HG02852 (cell line): Measurements from ENCODE around the gene SIGLEC1.

ENCODE experiments used
- ATAC-seq: cut with Tn5 transposase; IDR thresholded peaks from one replicate; pipeline ENCODE4 v1.9.1; 2021; ENCODE audit warnings: mild to moderate bottlenecking, moderate library complexity; ENCODE audit not compliant: unreplicated experiment

The SIGLEC1 gene

DNA sequence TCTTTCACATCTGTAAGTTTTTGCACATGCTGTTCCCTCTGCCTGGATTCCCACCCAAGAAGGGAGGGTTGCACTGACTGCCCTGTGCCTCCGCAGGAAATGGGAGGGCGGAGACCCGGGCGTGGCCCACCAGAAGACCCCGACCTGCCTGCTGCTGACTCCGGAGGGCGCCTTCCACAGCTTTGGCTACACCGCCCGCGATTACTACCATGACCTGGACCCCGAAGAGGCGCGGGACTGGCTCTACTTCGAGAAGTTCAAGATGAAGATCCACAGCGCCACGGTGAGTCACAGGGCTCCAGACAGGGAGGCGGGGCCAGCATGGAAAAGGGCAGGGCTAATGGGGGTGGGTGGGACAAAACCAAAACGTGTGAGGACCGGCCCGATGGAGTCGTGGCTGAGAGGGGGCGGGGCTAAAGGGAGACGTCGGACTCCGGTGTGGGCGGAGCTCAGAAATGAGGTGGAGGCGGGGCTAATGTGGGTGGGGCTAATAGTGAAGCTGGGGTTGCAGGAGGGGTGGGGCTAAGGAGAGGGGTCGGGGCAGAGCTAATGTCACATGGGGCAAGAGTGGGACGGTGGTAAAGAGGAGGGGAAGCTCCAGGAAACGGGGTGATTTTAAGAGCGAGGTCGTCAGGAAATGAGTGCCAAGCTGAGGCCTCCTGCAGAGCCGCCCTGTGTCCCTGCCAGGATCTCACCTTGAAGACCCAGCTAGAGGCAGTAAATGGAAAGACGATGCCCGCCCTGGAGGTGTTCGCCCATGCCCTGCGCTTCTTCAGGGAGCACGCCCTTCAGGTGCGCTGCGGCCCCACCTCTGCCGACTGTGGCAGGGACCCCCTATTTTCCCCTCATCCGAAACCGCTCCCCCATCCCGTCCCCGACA lies 32.6 kb upstream of the SIGLEC1 start:
- no peak for ATAC-seq

DNA sequence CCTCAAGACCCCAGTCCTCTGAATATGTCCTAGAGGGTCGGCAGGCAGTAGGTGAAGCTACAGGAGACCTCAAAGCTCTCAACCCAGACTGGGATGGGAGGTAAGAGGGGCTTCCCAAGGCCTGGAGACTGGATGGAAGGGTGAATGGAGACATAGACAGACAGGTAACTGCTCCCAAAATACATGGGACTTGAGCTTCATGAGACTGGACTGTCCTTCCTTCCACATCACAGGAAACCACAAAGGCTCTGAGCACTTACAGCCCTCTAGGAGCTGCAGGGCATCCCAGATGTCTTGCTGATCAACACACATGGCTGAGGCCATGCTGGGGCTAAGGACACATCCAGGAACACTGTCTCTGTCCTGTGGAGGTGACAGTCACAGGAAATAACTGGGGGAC lies 31.6 kb upstream of the SIGLEC1 start:
- no peak for ATAC-seq

DNA sequence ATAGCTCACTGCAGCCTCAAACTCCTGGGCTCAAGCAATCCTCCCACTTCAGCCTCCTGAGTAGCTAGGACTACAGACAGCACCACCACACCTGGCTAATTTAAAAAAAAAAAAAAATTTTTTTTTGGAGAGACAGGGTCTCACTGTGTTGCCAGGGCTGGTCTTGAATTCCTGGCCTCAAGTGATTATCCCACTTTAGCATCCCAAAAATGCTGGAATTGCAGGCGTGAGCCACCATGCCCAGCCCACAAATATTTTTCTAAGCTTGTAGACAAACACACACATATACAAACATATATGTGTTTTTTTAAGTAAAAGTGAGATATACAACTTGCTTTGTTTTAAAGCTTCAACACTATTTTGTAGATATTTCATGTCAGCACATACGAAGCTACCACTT lies 30.9 kb upstream of the SIGLEC1 start:
- no peak for ATAC-seq

DNA sequence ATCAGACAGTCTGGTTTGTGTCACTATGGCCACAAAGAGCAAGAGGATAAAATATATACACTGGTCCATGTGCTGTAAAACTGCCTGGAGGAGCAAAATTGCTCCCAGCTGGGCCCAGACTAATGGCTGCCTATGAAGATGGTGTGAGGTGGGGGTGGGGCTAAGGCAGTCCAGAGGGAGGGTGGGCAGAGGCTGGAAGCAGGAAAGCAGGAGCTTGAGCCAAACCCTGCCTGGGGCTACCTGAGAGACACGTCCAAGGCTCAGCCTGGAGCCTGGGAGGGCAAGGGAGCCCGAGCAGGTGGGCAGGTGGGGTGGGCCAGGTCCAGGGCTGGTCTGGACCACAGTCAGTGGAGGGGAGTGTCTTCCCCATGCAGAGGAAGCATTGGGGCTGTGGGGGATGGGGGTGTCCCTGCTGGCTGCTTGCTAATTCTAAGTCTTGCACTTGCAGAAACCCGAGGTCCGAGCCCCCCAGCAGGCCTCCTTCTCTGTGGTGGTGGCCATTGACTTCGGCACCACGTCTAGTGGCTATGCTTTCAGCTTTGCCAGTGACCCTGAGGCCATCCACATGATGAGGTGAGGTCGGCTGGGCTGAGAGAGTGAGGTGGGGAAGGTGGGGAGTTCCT lies 29.5 kb upstream of the SIGLEC1 start:
- no peak for ATAC-seq

DNA sequence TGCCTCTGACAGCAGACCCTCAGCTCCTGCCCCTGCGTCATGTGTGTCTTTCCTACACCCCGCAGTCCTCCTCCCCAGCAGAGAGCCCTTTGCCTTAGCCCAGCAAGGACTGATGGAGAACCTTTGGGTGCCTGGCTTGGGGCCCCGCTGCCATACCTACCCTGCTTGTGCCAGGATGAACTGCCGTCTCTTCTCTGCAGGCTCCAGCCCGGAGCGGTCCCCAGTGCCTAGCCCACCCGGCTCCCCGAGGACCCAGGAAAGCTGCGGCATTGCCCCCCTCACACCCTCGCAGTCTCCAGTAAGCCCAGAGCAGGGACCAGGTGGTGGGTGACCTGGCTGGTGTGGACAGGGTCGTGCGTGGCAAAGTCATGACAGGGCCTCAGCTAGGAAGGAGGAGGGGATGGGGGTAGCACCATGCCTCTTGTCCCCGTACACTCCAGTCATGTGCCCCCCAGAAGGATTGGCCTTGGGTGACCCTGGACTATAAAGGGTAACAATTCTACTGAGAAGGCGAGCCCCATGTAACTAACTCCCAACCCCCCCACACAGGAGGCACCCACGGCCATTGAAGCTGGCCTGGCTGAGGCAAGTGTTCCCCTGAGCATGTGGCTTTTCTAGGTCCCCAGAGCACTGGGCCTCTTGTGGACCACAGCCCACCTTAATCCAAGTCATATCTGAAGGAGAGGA lies 28.4 kb upstream of the SIGLEC1 start:
- no peak for ATAC-seq

DNA sequence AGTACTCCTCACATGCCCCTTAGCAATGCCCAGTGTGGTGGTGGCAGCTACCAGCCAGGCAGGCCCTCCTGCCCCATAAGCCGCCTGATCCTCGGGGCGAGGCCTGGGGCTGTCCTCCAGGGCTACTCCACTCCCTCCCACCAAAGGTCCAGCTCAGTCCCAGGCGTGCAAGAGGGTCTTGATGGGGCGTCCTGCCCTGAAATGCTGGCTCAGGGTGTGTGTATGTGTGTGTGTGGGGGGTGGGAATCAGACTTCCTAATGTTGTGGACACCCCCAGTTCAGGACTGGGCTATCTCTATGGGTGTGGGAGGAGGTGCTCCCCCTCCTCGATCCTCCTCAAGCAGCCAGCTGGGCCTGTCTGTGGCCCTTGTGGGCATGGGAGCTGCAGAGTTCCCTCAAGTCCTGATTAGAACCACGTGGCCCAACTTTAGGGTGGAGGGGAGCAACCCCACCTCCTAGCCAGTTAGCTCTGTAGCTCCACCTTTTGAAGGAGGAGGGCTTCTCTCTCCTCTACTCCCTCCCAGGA lies 27.6 kb upstream of the SIGLEC1 start:
- ATAC-seq: no peak

DNA sequence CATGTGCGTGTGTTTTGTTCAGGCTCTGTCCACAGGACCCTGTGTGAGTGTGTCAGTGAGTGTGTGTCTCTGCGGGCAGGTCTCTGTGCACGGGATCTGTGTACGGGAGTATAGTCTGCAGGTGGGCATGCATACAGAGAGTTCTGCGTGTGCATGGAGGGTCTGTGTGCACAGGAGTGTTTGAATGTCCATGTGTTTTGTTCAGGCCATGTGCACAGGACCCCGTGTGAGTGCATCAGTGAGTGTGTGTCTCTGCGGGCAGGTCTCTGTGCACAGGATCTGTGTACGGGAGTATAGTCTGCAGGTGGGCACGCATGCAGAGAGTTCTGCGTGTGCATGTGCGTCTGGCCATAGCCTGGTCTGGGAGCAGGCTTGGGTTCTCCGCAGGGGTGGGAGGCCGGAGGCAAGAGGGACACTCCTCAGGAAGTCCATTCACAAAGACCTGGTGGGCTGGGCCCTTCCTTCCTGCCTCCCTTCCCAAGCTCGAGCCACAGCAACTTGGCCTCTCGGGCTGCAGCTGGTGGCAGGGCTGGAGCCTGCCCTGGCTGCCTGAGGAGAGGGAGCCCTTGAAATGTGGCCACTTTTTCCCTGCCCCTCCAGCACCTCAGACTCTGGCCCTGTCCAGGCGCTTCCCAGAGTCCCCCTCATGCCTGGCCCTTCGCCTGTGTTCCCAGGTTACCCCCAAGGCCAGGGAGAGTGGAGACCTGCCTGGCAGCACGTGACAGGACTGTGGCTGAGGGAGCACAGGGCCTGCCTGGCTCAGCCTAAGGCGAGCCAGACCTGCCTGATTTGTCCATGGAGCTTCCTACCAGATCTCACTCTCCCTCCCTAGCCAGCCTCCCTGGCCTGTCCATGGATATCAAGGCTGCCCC lies 26.9 kb upstream of the SIGLEC1 start:
- ATAC-seq: no peak

DNA sequence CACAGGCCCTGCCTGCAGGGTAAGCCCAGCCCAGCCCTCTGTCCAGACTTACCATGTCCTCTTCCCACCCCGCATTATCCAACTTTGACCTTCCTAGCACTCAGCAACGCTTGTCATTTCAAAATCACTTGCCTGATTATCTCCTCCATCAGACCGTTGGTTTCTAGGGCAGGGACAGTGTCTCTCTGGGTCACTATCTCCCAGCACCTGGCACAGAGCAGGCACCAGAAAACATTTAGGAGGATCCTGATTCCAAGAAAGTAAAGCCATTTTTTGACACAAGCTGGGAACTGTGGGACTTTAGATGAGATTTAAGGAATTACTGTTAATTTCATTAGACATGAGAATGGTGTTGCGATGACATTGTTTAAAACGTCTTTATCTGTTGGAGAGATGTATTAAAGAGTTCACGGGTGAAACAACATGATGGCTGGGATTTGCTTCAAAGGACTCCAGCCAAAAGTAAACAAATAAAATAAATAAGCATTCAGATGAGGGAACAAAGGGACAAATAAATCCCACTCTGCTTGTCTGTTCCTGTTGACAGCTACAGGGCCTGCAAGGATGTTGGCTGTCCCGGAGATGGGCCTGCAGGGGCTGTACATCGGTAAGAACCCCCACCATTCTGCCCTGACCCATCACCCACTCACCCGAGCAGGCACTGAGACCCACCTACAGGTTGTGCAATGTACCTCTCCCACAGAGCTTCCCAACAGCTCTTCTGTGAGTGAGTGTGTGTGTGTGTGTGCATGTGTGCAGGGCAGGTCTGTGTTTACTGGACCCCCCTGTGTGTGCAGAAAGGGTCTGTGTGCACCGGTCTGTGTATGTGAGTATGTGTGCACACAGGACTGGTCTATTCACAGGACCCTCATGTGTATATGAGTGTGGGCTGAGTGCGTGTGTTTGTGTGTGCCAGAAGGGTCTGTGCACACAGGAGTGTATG lies 26.0 kb upstream of the SIGLEC1 start:
- no peak for ATAC-seq

DNA sequence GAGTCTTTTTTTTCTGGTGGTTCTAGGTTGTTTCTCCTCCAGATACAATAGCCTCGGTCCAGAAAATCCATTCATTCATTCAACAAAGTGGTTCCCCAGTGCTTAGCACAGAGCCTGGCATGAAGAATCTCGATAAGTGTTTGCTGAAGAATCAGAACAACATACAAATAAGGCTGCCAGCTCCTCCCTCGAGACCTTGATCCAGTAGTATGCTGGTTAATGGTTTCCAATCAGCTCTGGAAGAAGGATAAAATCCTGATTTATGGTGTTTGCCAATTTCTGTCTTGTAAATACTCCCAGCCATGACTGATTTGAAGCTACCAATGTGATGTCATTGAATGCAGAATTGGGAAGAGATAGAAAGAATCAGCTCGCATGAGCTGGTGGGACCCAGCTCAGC lies 23.4 kb upstream of the SIGLEC1 start:
- no peak for ATAC-seq

DNA sequence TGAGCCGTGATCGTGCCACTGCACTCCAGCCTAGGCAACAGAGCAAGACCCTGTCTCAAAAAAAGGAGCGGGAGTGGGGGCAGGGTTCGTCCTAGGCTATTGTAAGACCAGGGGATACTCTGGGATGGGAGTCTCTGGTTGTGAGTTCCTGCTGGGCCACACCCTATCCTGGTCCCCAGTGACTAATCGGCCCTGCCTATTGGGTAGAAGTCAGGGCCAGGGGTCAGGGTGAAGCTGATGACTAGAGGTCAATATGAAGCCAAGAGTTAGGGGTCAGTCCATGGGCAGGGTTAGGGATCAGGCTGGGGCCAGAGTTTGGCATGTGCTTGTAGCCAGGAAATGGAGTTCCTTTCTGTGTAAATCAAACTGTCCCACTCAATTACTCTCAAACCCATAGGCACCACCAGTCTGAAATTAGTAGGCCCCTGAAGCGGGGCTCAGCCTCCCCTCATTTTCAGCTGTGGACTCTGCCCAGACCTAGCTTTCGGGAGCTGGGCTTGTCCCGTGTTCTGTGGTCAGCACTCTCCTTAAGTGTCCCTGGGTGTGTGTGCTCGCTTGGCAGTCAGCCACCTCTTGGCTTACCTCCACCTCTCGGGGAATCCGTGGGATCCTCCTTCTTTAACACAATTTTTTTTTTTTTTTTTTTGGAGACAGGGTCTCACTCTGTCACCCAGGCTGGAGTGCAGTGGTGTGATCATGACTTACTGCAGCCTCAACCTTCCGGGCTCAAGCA lies 21.9 kb upstream of the SIGLEC1 start:
- ATAC-seq: no peak

DNA sequence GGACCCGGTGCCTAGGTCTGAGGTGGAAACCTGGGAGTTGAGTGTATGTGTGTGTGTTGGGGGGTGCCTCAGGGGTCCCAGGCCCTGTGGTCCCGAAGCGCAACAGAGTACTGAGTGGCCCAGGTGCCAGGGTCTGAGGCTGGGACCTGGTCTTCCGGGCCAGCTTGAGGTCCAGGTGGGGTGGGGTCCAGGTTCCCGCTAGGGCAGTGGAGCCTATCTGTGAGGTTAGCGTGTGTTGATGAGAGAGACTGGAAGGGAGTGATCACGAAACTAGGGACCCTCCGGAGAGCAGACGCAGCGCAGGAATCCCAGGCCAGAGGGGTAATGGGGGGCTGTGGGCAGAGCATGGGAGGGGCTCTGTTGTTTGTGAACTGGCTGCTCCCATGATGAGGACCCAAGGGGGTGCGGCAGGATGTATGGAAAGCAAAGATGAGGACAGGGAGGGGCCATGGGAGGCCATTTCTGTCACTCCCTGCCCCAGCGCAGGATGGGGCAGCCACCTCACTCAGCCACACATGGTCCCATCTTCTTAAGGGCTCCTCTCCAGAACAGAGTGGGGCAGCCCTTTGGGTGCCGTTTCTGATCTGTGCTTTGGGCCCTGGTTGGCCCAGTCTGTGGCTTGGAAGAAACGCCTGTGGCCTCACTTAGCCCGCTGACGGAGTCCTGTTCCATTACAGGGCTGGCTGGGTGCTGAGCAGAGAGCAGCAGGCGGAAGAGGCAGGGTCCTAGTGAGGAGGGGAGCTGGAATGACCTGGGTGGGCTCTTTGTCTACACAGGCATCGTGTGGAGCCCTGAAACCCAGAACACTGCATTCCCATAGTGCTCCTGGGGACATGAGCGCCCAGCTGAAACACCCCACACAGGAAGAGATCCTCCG lies 21.0 kb upstream of the SIGLEC1 start:
- no peak for ATAC-seq

DNA sequence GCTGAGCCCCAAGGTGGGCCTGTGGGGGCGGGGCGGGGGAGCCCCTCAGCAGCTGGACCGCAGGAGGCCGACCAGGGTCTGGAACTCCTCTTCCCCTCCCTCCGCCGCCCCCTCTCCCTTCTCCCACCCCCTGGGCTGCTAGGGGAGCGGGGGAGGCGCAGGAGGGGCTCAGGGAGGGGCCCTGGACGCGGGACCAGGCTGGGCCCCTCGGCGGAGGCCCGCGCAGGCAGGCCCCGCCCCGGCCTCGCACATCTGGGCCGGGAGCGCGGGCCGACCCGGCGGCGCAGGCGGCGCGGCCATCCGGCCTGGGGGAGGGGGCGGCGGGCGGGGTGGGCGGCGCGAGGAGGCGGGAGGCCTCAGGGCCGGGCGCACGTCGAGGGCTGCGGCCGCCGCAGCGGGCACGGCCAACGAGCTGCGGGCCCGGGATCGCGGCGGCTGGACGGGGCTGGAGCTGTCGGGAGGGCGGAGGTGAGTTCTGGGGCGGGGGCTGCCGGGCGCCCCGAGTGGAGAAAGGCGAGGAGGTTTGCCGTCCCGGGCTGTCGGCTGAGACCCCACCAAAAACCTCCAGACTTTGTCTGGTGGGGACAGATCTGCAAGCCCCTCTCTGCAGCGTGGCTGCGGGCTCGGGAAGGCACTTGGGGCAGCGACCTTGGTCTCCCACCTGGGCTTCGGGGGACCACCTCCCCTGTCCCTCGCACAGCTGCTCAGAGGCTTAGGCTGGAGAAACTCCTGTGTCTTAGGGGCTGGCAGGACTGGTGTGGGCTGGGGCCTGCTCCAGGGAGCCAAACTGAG lies 20.1 kb upstream of the SIGLEC1 start, which contains the start of gene HSPA12B:
Gene HSPA12B (plus strand): TSS at position 359 of the 792 bp plus-strand sequence. CDS start 5,990 bp downstream, outside the sequence.
- ATAC-seq: no peak

DNA sequence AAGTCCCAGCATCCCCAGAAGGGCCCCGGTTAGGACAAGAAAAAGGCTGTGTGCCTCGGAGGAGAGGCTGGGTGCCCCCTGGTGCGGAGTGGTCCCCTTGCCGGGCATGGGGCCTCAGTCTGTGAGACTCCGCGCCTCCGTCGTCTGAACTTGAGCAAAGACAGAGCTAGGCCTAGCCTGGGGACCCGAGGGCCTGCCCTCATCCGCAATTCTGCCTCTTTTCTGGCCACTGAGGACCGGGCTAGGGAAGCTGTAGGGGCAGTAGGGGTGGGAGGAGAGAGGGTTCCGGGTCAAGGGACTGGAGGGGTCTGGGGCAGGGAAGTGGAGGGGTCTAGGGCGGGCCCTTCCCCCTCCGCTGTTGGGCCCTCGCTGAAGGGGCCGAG lies 19.5 kb upstream of the SIGLEC1 start:
- no peak for ATAC-seq

DNA sequence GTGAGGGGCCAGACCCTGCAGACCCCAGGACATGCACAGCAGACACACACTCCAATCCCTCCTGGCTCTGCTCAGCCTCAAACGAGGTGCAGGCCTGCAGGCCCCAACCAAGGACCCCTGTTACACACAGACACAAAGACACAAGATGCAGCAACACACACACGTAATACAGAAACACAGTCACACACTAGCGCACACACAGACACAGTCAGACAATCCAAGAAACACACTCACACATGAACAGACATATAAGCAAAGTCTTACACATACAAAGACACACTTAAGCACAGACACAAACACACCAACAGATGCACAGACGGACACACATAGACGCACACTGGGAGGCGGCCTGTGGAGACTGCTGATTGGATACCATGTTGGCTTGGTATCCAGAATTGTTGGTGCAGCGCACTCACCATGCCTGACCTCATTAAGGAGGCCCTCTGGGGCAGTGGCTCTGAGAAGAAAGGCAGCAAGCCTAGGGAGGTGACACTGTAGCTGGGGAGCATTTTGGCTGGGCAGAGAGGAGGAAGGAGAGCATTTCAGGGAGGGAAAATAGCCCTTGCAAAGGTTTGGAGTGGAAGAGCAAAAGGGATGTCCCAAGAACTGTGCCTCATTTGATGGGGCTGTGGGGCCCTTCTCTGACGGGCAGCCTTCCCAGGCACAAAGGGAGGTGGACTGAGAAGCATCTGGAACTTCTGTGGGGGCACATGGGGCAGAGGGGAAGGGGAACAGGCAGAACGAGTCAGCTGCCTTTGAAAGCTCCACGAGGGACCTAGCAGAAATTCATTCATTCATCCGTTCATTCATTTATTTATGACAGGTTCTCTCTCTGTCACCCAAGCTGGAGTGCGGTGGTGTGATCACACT lies 18.6 kb upstream of the SIGLEC1 start:
- ATAC-seq: no peak

DNA sequence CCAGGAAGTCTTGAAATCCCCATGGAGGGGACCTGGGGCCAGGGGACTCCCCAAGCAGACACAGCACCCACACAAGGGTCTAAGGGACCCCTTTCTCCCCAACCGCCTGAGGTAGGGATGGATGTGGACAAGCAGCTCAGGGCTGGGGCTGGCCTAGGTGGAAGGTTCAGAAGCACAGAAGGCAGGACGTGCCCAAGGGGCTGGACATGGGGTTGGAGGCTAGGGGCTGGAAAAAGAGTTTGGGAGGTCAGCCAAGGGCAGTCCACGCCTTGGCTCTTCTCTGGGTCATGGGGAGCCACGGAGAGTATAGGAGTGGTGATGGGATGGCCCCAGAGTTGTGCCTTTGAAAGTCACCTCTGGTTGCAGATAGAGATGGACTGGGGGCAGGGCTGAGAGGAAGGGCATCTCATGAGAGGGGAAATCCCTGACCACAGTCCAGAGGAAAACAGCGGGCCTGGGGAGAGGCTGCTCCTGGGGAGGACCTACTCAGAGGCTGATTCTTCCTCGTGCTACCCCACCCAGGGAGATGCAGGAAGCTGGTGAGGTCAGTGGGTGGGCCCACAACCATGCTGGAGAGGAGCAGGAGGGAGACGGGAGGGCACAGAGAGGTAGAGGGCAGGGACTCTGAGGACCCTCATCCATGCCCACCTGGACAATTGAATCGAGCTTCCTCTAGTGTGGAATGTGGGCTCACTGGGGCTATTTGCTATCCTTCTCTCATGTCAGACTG lies 17.6 kb upstream of the SIGLEC1 start:
- ATAC-seq: no peak
